HEK293 (cell line): Measurements from ENCODE around the gene PPP4C.
A peak's percentile ranks its signal among the peaks of the same experiment; 100 is the strongest.

Source experiments
- BCL11A ChIP-seq: fragments of 450-650 bp; formaldehyde crosslinking; IDR thresholded peaks from 2 replicates; pipeline ENCODE4 v1.5.1; 2016; ENCODE audit warnings: low read depth, missing biosample characterization, missing genetic modification characterization
- KLF16 ChIP-seq: fragments of 450-650 bp; formaldehyde crosslinking; IDR thresholded peaks from 2 replicates; pipeline ENCODE4 v1.5.1; 2017; ENCODE audit warnings: missing biosample characterization, missing genetic modification characterization
- MZF1 ChIP-seq: fragments of 450-650 bp; formaldehyde crosslinking; IDR thresholded peaks from 2 replicates; pipeline ENCODE4 v1.5.1; 2017; ENCODE audit warnings: missing biosample characterization, missing genetic modification characterization, borderline replicate concordance
- SCRT1 ChIP-seq: fragments of 450-650 bp; formaldehyde crosslinking; IDR thresholded peaks from 2 replicates; pipeline ENCODE4 v1.5.1; 2016; ENCODE audit warnings: missing biosample characterization, missing genetic modification characterization, borderline replicate concordance
- SP2 ChIP-seq: fragments of 450-650 bp; formaldehyde crosslinking; IDR thresholded peaks from 2 replicates; pipeline ENCODE4 v1.5.1; 2016; ENCODE audit warnings: missing biosample characterization, missing genetic modification characterization
- ZFHX2 ChIP-seq: fragments of 450-650 bp; formaldehyde crosslinking; conservative IDR thresholded peaks from 2 replicates; pipeline ENCODE4 v1.5.1; 2016; ENCODE audit warnings: missing biosample characterization, missing genetic modification characterization
- ZFP37 ChIP-seq: fragments of 450-650 bp; formaldehyde crosslinking; IDR thresholded peaks from 2 replicates; pipeline ENCODE4 v1.5.1; 2016; ENCODE audit warnings: missing biosample characterization, missing genetic modification characterization
- ZNF2 ChIP-seq: fragments of 450-650 bp; formaldehyde crosslinking; IDR thresholded peaks from 2 replicates; pipeline ENCODE4 v1.5.1; 2016; ENCODE audit warnings: missing biosample characterization, missing genetic modification characterization
- ZNF223 ChIP-seq: fragments of 450-650 bp; formaldehyde crosslinking; IDR thresholded peaks from 2 replicates; pipeline ENCODE4 v1.5.1; 2016; ENCODE audit warnings: missing biosample characterization, missing genetic modification characterization
- ZNF239 ChIP-seq: fragments of 450-650 bp; formaldehyde crosslinking; IDR thresholded peaks from 2 replicates; pipeline ENCODE4 v1.5.1; 2016; ENCODE audit warnings: missing biosample characterization, missing genetic modification characterization
- ZNF324 ChIP-seq: fragments of 450-650 bp; formaldehyde crosslinking; IDR thresholded peaks from 2 replicates; pipeline ENCODE4 v1.5.1; 2016; ENCODE audit warnings: missing biosample characterization, missing genetic modification characterization
- ZNF350 ChIP-seq: fragments of 450-650 bp; formaldehyde crosslinking; IDR thresholded peaks from 2 replicates; pipeline ENCODE4 v1.5.0; 2017; ENCODE audit warnings: missing biosample characterization, mild to moderate bottlenecking, missing genetic modification characterization
- ZNF366 ChIP-seq: fragments of 450-650 bp; formaldehyde crosslinking; conservative IDR thresholded peaks from 2 replicates; pipeline ENCODE4 v1.5.1; 2016; ENCODE audit warnings: missing biosample characterization, missing genetic modification characterization
- ZNF391 ChIP-seq: fragments of 450-650 bp; formaldehyde crosslinking; IDR thresholded peaks from 2 replicates; pipeline ENCODE4 v1.5.1; 2016; ENCODE audit warnings: low read depth, missing biosample characterization, missing genetic modification characterization, borderline replicate concordance
- ZNF423 ChIP-seq: fragments of 450-650 bp; formaldehyde crosslinking; IDR thresholded peaks from 2 replicates; pipeline ENCODE4 v1.5.1; 2016; ENCODE audit warnings: missing biosample characterization, missing genetic modification characterization
- ZNF433 ChIP-seq: fragments of 450-650 bp; formaldehyde crosslinking; IDR thresholded peaks from 2 replicates; pipeline ENCODE4 v1.5.1; 2016; ENCODE audit warnings: missing biosample characterization, missing genetic modification characterization, low read depth
- ZNF549 ChIP-seq: fragments of 450-650 bp; IDR thresholded peaks from 2 replicates; pipeline ENCODE4 v1.5.1; 2018; ENCODE audit warnings: missing biosample characterization, missing genetic modification characterization, mild to moderate bottlenecking, inconsistent platforms, moderate library complexity
- ZNF621 ChIP-seq: fragments of 450-650 bp; formaldehyde crosslinking; IDR thresholded peaks from 2 replicates; pipeline ENCODE4 v1.5.1; 2017; ENCODE audit warnings: missing biosample characterization, missing genetic modification characterization
- ZNF660 ChIP-seq: fragments of 450-650 bp; IDR thresholded peaks from 2 replicates; pipeline ENCODE4 v1.5.1; 2018; ENCODE audit warnings: missing biosample characterization, mild to moderate bottlenecking, missing genetic modification characterization
- ZNF768 ChIP-seq: fragments of 450-650 bp; formaldehyde crosslinking; IDR thresholded peaks from 2 replicates; pipeline ENCODE4 v1.5.1; 2018; ENCODE audit warnings: missing biosample characterization, mild to moderate bottlenecking, missing genetic modification characterization
- ZXDB ChIP-seq: fragments of 450-650 bp; formaldehyde crosslinking; IDR thresholded peaks from 2 replicates; pipeline ENCODE4 v1.5.1; 2016; ENCODE audit warnings: missing biosample characterization, missing genetic modification characterization
- TF ChIP-seq, protein P1 (sequence below): fragments of 450-650 bp; formaldehyde crosslinking; IDR thresholded peaks from 2 replicates; pipeline ENCODE4 v1.5.1; 2016; ENCODE audit warnings: missing biosample characterization, missing genetic modification characterization
- TF ChIP-seq, protein P2 (sequence below): fragments of 450-650 bp; formaldehyde crosslinking; IDR thresholded peaks from 2 replicates; pipeline ENCODE4 v1.5.1; 2017; ENCODE audit warnings: missing biosample characterization, missing genetic modification characterization
- TF ChIP-seq, protein P3 (sequence below): fragments of 450-650 bp; formaldehyde crosslinking; IDR thresholded peaks from 2 replicates; pipeline ENCODE4 v1.5.1; 2016; ENCODE audit warnings: missing biosample characterization, missing genetic modification characterization
- TF ChIP-seq, protein P4 (sequence below): fragments of 450-650 bp; formaldehyde crosslinking; IDR thresholded peaks from 2 replicates; pipeline ENCODE4 v1.5.1; 2016; ENCODE audit warnings: missing biosample characterization, missing genetic modification characterization
- TF ChIP-seq, protein P5 (sequence below): fragments of 450-650 bp; formaldehyde crosslinking; IDR thresholded peaks from 2 replicates; pipeline ENCODE4 v1.5.1; 2017; ENCODE audit warnings: missing biosample characterization, missing genetic modification characterization
- TF ChIP-seq, protein P6 (sequence below): fragments of 450-650 bp; formaldehyde crosslinking; IDR thresholded peaks from 2 replicates; pipeline ENCODE4 v1.5.1; 2016; ENCODE audit warnings: missing biosample characterization, missing genetic modification characterization

PPP4C gene

DNA sequence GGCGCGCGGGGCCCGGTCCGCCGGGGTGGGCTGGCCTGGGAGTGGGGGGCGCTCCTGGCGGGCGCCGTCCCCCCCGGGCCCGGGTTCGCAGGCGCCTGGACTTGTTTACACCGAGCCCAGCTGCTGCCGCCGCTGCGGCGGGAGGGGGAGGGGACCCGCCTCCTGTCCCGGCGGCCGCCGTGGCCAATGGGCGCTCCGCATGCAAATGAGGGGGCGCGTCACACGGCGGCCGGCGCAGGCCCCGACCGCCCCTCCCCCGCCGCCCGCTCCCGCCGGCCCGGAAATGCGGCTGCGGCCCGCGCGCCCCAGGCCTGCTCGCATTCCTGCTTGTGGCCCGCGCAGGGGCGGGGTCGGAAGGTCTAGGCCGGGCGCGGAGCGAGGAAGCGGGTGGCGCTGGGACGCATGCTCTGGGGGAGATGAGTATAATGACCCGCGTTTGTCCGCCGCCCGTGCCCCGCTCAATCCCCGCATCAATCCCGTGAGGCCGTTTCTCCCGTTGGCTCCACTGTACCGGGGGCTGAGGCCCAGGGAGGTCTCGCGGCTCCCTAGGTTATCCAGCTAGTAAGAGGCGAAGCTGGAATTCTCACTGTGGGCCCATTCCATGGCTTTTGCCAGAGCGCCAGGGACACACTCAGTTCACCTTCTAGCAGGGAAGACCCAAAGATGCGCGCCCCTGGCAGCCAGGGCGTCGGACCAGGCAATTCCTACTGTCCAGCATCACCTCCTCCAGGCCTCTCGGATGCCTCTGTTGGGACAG, 20.5 kb downstream of the PPP4C start, which contains the start of gene YPEL3 (continued):
- TF ChIP-seq, protein P1, sequence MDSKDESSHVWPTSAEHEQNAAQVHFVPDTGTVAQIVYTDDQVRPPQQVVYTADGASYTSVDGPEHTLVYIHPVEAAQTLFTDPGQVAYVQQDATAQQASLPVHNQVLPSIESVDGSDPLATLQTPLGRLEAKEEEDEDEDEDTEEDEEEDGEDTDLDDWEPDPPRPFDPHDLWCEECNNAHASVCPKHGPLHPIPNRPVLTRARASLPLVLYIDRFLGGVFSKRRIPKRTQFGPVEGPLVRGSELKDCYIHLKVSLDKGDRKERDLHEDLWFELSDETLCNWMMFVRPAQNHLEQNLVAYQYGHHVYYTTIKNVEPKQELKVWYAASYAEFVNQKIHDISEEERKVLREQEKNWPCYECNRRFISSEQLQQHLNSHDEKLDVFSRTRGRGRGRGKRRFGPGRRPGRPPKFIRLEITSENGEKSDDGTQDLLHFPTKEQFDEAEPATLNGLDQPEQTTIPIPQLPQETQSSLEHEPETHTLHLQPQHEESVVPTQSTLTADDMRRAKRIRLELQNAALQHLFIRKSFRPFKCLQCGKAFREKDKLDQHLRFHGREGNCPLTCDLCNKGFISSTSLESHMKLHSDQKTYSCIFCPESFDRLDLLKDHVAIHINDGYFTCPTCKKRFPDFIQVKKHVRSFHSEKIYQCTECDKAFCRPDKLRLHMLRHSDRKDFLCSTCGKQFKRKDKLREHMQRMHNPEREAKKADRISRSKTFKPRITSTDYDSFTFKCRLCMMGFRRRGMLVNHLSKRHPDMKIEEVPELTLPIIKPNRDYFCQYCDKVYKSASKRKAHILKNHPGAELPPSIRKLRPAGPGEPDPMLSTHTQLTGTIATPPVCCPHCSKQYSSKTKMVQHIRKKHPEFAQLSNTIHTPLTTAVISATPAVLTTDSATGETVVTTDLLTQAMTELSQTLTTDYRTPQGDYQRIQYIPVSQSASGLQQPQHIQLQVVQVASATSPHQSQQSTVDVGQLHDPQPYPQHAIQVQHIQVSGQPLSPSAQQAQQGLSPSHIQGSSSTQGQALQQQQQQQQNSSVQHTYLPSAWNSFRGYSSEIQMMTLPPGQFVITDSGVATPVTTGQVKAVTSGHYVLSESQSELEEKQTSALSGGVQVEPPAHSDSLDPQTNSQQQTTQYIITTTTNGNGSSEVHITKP (tag by site-specific recombination): peak; percentile 27; the same call in 1 of the 2 replicates
- TF ChIP-seq SP2 (tag by site-specific recombination) (peak; percentile 46), ZNF366 (no peak), ZNF433 (no peak), ZNF391 (tag by site-specific recombination) (0 out of 2 replicates have a peak, but pooled peaks have one; percentile 52), SCRT1 (tag by site-specific recombination) (no peak), ZNF549 (tag by site-specific recombination) (no peak), ZNF621 (no peak), BCL11A (tag by site-specific recombination) (no peak), ZNF768 (tag by site-specific recombination) (no peak), ZNF324 (peak; percentile 77), ZNF223 (no peak), ZFP37 (no peak), ZNF423 (no peak), ZNF350 (no peak), ZNF660 (tag by site-specific recombination) (peak; percentile 82), ZFHX2 (tag by site-specific recombination) (no peak), MZF1 (no peak), ZXDB (tag by site-specific recombination) (peak; percentile 87), KLF16 (peak; percentile 58; the same call in 1 of the 2 replicates), ZNF2 (tag by site-specific recombination) (peak; percentile 33; the same call in 1 of the 2 replicates), ZNF239 (tag by site-specific recombination) (no peak)
- TF ChIP-seq, protein P2, sequence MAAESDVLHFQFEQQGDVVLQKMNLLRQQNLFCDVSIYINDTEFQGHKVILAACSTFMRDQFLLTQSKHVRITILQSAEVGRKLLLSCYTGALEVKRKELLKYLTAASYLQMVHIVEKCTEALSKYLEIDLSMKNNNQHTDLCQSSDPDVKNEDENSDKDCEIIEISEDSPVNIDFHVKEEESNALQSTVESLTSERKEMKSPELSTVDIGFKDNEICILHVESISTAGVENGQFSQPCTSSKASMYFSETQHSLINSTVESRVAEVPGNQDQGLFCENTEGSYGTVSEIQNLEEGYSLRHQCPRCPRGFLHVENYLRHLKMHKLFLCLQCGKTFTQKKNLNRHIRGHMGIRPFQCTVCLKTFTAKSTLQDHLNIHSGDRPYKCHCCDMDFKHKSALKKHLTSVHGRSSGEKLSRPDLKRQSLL (tag by site-specific recombination): no peak
- TF ChIP-seq, protein P3, sequence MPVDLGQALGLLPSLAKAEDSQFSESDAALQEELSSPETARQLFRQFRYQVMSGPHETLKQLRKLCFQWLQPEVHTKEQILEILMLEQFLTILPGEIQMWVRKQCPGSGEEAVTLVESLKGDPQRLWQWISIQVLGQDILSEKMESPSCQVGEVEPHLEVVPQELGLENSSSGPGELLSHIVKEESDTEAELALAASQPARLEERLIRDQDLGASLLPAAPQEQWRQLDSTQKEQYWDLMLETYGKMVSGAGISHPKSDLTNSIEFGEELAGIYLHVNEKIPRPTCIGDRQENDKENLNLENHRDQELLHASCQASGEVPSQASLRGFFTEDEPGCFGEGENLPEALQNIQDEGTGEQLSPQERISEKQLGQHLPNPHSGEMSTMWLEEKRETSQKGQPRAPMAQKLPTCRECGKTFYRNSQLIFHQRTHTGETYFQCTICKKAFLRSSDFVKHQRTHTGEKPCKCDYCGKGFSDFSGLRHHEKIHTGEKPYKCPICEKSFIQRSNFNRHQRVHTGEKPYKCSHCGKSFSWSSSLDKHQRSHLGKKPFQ (tag by site-specific recombination): no peak
- TF ChIP-seq, protein P4, sequence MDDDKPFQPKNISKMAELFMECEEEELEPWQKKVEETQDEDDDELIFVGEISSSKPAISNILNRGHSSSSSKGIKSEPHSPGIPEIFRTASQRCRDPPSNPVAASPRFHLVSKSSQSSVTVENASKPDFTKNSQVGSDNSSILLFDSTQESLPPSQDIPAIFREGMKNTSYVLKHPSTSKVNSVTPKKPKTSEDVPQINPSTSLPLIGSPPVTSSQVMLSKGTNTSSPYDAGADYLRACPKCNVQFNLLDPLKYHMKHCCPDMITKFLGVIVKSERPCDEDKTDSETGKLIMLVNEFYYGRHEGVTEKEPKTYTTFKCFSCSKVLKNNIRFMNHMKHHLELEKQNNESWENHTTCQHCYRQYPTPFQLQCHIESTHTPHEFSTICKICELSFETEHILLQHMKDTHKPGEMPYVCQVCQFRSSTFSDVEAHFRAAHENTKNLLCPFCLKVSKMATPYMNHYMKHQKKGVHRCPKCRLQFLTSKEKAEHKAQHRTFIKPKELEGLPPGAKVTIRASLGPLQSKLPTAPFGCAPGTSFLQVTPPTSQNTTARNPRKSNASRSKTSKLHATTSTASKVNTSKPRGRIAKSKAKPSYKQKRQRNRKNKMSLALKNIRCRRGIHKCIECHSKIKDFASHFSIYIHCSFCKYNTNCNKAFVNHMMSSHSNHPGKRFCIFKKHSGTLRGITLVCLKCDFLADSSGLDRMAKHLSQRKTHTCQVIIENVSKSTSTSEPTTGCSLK (tag by site-specific recombination): no peak
- TF ChIP-seq, protein P5, sequence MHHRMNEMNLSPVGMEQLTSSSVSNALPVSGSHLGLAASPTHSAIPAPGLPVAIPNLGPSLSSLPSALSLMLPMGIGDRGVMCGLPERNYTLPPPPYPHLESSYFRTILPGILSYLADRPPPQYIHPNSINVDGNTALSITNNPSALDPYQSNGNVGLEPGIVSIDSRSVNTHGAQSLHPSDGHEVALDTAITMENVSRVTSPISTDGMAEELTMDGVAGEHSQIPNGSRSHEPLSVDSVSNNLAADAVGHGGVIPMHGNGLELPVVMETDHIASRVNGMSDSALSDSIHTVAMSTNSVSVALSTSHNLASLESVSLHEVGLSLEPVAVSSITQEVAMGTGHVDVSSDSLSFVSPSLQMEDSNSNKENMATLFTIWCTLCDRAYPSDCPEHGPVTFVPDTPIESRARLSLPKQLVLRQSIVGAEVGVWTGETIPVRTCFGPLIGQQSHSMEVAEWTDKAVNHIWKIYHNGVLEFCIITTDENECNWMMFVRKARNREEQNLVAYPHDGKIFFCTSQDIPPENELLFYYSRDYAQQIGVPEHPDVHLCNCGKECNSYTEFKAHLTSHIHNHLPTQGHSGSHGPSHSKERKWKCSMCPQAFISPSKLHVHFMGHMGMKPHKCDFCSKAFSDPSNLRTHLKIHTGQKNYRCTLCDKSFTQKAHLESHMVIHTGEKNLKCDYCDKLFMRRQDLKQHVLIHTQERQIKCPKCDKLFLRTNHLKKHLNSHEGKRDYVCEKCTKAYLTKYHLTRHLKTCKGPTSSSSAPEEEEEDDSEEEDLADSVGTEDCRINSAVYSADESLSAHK (tag by site-specific recombination): peak; percentile 20; the same call in 1 of the 2 replicates
- TF ChIP-seq, protein P6, sequence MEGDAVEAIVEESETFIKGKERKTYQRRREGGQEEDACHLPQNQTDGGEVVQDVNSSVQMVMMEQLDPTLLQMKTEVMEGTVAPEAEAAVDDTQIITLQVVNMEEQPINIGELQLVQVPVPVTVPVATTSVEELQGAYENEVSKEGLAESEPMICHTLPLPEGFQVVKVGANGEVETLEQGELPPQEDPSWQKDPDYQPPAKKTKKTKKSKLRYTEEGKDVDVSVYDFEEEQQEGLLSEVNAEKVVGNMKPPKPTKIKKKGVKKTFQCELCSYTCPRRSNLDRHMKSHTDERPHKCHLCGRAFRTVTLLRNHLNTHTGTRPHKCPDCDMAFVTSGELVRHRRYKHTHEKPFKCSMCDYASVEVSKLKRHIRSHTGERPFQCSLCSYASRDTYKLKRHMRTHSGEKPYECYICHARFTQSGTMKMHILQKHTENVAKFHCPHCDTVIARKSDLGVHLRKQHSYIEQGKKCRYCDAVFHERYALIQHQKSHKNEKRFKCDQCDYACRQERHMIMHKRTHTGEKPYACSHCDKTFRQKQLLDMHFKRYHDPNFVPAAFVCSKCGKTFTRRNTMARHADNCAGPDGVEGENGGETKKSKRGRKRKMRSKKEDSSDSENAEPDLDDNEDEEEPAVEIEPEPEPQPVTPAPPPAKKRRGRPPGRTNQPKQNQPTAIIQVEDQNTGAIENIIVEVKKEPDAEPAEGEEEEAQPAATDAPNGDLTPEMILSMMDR (tag by site-specific recombination): no peak
